ENCODE data around the gene NEK3. TPM values are rescaled to one million over a fixed set of nuclear protein-coding genes. Genes with fewer than 3 reads are reported as not detected.
"Not testable (repeated sequence)": the region's sequence is repeated elsewhere in the genome, so short reads cannot be mapped to it uniquely, and the experiment has no call there.

Gene NEK3
- 4.3 TPM for total RNA-seq

DNA sequence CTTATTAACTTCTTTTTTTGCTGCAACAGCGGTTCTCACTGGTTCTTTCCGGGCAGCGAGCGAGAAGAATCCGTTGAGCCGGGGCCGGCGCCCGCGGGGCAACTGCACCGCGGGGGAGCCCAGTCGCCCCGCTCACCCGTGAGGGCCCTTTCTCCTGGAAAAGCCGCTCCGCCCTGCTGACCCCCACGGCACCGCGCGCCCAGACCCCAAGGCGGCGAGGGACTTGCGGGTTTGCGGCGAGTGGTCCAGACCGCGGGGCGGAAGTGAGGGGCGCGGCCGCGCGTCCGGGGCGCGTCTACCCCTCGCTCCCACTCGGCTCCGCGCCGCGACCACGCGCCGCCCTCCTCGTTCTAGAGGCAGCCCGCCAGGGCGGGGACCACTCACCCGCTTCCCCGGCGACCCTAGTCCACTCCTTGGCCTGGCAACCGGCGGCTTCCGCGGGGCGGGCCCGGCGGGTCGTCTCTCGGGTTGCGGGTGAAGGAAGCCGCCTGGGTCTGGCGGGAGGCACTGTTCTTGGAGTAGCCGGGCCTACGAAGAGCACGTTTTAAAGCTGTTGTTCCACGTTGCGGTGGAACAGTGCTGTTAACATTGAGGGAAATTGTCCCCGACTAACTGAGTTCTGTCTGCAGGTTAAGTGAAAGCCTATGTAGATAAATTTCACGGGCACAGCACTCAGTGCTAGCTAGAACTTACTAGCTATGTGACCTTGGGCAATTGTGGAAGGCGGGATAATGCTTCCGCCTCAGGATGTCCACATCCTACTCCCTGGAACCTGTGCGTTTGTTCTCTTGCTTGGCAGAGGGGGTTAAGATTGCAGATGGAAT is at the start of gene NEK3:
TSS of gene NEK3 (minus strand) at position 439 of the 824 bp plus-strand sequence. CDS start 3,406 bp downstream, outside the sequence.
- ATAC-seq, result peak; percentile 67

DNA sequence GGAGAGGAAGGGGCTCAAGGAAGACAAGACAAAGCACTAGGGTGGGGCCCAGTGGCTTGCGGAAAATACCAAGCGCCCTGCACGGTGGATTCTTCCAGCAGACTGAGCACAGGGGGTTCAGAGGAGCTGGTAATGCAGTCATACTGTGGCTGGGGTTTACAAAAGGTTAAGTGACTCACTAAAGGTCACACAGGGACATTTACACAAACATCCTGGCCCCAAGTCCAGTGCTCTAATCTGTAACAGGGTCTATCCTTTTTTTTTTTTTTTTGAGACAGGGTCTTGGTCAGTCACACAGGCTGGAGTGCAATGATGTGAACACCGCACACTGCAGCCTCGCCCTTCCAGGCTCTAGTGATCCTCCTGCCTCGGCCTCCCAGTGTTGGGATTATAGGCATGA is 49.0 kb upstream of the NEK3 start:
- not testable (repeated sequence) for ATAC-seq

DNA sequence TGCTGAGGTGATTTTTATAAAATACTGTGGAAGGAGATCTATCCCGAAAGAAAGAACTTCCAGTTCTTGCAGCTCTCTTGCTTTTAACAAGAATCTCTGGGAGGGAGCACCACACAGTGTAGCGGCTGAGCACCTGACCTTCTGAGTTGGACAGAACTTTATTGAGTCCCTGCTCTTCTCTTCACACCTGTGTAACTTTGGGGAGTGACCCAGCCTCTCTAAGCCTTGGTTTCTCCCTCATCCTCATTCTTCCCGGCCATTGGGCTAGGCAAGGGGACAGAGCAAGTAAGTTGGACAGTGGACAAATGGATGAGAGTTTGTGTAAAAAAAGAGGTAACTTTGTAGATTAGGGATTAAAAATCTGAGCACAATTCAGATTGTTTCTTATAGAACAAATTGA is 48.5 kb upstream of the NEK3 start:
- ATAC-seq, result not testable (repeated sequence)

- not testable (repeated sequence) for ATAC-seq
Observed at GRCh38 chr13:52207337-52207736, 47.9 kb upstream of the NEK3 start.

DNA sequence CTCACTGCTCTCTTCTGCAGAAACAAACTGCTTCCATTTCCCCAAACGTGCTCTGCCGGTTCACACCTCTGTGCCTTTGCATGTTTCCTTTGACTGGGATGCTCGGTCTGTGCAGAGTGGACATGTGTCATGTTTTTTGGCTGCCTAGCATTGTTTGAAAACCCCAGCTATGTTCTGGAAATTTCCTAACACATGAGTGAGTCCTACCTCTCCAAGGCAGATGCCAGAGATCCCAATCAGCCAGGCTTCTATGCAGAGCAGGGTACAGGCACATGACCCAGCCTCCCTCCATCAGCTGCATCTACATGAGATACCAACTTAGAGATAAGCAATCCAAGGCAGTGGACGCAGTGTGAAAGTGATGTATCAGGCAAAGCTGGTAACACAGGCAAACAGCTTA is 45.1 kb upstream of the NEK3 start:
- not testable (repeated sequence) for ATAC-seq

GRCh38 chr13:52203864-52204263 is 44.5 kb upstream of the NEK3 start:
- peak; percentile 97 for ATAC-seq

- not testable (repeated sequence) for ATAC-seq
Observed at GRCh38 chr13:52202506-52202905, 43.1 kb upstream of the NEK3 start.

DNA sequence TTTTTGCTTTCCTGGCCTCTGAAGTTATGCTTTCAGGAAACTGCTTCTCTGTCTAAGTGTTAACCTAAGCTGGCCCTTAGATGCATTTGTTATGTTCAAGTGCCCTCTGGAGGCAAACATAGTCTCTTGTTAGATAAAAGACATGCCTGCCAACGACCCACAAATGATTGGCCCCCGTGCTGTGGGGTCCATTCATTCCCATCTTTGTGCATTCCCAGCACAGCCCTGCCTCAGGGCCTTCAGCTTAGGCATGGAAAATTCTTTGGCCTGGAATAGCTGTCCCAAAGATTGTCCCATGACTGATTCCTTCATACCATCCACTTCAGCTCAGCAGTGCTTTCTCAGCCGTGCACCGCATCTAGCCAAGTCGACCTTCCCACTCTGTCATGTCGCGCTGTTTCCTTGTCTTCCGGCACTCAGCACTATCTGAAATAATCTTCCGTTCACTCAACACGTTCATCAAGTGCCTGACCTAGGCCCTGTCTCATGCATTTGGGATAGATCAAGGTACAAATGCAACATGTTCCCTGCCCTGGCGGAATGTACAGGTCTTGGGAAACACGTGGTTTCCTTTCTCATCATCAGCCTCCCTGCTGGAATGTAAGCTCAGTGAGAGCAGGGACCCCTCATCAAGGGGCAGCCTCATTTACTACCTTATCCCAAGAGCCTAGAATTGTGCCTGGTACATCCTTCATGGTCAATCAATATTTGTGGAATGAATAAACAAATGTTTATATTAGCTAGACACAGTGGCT is 42.2 kb upstream of the NEK3 start:
- peak; percentile 44 for ATAC-seq

- ATAC-seq, result peak; percentile 82
Observed at GRCh38 chr13:52195401-52195837, 36.0 kb upstream of the NEK3 start.

- peak; percentile 95 for ATAC-seq
Observed at GRCh38 chr13:52194184-52194868, 34.9 kb upstream of the NEK3 start.

DNA sequence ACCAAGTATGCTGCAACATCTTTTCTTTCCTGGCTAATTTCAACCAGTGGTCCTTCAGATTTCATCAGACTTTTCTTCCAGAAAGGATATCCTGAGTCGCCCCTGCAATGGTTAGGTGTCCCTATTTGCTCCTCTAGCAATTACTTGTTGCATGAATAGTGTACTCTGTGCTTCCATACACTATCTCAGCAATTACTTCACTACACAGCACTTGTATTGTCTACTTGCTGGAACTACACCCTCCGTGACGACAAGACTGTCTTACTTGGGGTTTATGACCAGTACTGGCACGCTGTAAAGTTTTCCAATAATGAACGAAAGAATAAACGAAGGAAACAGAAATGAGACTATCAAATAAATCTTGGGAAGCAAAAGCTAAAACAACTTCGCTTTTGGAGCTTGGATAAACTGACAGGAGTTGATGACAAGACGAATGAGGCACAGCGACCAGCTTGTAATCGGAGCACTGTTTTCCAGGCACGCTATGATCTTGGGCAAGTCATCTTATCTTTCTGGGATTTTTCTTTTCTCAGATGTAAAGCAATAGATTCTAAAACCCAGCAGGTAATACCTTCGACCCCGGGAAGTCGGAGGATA is 34.3 kb upstream of the NEK3 start:
- peak; percentile 47 for ATAC-seq

DNA sequence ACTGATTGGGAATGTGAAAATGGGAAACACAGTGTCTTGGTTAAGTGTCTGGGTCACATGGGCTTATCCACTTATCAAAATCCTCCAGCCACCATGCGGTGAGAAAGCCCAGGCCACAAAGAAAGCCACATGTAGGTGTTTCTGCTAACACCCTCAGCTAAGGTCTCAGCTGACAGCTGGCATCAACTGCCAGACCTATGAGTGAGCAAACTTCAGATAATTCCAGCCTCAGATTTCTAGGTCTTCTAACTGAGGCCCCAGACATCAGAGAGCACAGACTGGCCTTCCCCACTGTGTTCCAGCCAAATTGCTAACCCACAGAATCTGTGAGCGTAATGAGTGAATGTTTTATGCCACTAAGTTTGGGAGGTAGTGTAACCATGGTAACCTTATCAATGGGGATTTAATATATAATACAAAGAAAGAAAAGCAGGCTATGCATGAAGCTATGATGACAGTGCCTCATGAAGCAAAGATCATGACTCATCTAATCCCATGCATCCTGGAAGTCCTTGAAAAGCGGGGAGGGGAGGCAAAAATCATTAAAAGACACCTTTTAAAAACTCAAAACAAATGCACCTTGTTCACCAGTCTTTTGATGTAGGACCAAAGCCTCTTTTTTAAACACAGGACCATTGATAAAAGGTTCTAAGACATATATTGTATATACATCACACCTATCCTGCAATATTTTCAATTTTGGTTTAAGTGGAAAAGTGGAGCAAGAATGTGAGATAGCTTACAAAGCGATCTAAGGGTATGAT is 28.2 kb upstream of the NEK3 start:
- peak; percentile 62 for ATAC-seq

DNA sequence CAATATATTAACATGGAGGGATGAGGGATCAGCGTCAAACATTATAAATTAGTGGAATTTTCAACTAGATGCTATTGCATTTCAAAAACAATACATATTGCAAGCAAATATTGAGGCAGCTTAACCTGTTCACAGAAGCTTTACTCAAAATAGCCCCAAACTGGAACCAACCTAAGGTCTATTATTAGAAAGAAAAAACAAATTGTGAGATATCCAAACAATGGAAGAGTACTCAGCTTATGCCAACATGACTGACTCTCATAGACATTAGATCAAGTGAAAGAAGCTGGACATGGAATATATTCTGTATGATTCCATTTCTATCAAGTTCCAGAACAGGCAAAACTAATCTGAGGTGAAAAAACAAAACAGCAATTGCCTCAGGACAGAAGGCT is 27.6 kb upstream of the NEK3 start:
- ATAC-seq, result no peak

GRCh38 chr13:52181316-52181954 is 22.0 kb upstream of the NEK3 start:
- not testable (repeated sequence) for ATAC-seq

DNA sequence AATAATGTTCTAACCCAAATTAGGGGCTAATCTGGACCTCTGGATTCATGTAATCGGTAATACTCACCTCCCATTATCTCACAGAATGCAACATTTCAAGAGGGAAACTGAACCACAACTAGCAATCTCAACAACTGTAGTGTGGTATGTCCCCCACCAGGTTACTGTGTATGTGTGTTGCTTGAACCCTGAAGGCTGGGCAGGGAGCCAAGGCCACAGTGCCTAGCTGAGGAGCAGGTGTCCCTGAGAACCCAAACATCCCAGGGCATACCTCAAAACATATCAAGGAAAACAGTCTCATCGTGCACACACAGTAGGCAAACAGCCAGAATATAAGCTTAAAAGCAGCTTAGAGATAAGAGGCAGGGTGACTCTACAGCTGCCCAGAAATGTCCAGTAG is 20.5 kb upstream of the NEK3 start:
- ATAC-seq, result no peak

DNA sequence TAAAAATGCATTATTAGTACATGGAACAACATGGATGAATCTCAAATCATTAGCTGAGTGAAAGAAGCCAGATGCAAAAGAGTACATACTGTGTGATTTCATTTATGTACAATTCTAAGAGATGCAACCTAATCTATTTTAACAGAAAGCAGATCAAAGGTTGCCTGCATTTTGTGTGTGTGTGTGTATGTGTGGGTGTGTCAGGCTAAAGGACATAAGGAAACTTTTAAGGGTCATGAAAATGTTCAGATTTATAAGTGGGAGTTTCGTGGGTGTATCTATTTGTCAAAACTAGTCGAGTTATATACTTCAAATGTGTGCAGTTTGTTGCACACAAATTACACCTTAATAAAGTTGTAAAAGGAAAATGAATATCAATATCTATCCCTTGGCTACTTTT is 17.9 kb upstream of the NEK3 start:
- ATAC-seq, result no peak

DNA sequence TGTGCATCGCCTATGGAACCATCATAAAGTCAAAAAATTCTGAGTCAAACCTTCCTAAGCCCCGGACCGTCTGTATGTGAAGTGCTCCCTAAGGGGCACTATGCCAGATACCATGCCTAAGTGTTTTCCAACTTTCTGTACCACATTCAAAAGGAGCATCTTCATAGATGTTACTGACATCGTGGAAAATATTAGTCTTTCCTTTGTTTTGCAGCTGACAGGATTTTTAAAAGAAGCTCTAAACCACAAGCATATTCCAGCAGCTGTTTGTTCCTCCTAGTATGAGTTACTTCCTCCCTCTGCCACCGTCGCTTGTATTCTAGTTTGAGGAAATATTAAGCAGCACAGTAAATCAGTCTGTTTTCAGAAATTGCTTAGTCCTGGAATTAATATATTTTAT is 14.6 kb upstream of the NEK3 start:
- ATAC-seq, result not testable (repeated sequence)

DNA sequence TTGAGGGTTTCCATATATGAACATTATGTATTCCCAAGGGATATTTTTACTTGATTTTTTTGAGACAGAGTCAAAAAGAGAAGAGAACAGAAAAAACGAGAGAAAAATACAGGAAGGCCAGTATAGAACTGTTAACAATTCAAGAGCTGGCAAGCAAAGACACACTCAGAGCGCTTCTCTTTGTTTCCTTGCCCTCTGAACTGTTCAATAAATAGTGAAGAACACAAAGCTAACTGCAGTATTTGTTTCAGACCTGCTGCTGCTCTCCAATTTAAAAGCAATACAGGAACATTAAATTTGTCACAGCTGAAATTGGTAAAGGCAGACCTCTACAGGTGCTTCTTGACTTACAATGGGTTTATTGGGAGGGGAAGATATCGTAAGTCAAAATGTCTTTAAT is 14.0 kb upstream of the NEK3 start:
- ATAC-seq, result no peak

DNA sequence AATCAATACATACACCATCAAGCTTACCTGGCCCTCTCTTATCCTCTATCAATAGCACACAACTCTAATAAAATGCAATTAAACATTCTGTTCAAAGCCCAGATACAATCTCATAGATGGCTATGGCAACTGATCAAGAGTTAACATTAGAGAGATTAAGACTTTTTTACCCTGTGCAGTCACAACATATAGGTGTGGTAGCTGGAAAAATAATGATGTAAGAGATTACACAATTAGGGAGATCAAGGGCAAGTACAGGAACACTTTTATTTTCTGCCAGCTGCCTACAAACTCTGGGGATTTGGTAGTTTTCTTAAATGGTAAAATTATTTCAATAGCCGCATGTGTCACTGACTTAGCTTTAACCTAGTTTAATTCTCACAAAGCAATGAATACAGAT is 12.3 kb upstream of the NEK3 start:
- ATAC-seq, result peak; percentile 53

- ATAC-seq, result not testable (repeated sequence)
Observed at GRCh38 chr13:52170828-52171391, 11.5 kb upstream of the NEK3 start.

GRCh38 chr13:52169839-52170238 is 10.4 kb upstream of the NEK3 start:
- no peak for ATAC-seq

Measured in esophagus mucosa (tissue), 1 donor.